Fibroblast of skin of scalp (primary cell): ENCODE results near the gene CDK5RAP1. TPM values are rescaled to one million over a fixed set of nuclear protein-coding genes. Genes with fewer than 3 reads are reported as not detected.
A peak's percentile ranks its signal among the peaks of the same experiment; 100 is the strongest.
"Not testable (repeated sequence)": the region's sequence is repeated elsewhere in the genome, so short reads cannot be mapped to it uniquely, and the experiment has no call there.

Experiments used
- DNase-seq: peaks from one replicate; pipeline ENCODE4 v3.0.0-alpha.2; 2013
- polyA plus RNA-seq, 2 experiments: library from polyadenylated mRNA; unstranded; fragments of 120-200 nt; gene quantifications; one replicate each; pipeline ENCODE4 v1.2.1, GENCODE V29; 2013; ENCODE audit not compliant: insufficient read length in 2 of 2

CDK5RAP1 gene, protein sequence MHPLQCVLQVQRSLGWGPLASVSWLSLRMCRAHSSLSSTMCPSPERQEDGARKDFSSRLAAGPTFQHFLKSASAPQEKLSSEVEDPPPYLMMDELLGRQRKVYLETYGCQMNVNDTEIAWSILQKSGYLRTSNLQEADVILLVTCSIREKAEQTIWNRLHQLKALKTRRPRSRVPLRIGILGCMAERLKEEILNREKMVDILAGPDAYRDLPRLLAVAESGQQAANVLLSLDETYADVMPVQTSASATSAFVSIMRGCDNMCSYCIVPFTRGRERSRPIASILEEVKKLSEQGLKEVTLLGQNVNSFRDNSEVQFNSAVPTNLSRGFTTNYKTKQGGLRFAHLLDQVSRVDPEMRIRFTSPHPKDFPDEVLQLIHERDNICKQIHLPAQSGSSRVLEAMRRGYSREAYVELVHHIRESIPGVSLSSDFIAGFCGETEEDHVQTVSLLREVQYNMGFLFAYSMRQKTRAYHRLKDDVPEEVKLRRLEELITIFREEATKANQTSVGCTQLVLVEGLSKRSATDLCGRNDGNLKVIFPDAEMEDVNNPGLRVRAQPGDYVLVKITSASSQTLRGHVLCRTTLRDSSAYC
- polyA plus RNA-seq (2013, experiment 1 of 2; ENCODE audit: insufficient read length): 20.7 TPM
- 19.1 TPM for polyA plus RNA-seq (2013, experiment 2 of 2; ENCODE audit: insufficient read length)

DNA sequence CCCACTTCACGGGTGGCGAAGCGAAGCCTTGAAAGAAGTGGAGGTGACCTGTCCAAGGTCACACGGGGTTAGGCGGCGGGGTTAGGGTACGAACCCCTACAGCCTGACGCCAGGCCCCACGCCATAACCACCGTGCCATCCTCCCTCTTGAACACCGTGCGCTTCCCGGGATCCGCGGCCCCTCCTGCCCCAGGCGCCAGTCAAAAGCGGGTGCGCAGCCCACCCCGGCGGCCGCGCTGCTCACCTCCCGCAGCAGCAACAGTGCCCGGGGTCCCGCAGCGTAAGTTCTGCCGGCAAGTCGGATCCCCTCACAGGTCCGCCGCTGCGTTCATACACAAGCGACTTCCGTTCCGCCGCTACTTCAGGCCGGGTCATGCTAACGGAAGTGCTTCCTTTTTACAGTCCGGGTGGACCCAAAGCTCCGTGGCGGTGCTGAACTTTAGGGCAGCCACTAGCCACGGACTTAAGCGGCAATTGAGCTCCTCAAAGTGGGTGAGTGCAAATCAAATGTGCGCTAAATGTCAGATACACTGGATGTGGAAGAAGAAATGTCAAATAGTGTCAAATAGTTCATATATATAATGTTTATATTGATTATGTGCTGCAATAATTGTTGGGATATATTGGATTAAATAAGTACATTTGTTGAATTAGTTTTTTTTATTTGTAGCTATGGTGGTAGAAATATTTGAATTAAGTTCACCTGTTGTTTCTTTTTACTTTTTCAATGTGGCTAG, at the start of gene CDK5RAP1:
Gene CDK5RAP1, minus strand, starts transcription at position 336 of the 737 bp plus-strand sequence. CDS start 4,455 bp downstream, outside the sequence.
- DNase-seq: peak; percentile 90

DNA sequence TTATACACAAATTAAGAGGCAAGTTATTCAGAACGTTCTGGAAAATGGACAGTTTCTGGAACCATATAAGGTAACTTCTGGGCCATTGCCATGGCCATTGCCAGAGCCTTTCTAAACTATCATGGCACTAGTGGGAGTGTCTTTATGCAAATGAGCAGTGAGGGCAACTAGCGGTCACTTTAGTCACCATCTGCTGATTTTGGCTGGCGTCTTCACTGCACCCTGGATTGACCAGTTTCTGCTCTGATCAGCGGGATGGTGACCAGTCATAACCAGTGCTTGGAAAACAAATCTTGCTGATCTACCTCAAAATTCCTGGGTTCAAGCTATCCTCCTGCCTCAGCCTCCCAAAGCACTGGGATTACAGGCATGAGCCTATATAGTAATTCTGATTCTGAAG, 49.5 kb upstream of the CDK5RAP1 start:
- no peak for DNase-seq

DNA sequence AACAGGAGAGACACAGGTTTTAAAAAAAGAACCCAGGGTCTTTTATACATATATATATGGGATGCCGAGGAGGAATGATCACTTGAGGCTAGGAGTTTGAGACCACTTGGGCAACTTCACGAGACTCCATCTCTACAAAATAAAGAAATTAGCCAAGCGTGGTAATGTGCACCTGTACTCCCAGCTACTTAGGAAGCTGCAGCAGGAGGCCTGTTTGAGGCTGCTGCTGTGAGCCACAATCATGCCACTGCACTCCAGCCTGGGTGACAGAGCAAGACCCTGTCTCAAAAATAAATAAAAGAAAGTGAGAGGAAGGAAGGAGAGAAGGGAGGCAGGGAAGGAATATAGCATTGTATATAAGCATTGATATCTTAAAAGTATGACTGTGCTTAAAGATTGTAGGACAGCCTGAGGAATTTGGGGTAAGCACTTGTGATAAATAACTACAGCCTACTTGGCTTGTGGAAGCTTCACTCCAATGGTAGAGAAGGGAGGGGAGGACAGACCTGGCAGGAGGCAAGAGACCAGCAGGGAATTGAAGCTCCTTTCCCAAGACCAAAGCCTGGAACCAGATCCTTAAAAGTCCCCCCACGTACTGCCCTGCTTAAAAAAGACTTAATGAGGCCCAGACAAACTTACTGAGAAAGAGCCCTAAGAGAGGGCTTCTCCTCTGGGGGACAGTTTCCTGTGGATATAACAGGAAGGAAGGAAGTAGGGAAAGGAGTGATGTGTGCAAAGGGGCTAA, 44.7 kb upstream of the CDK5RAP1 start:
- no peak for DNase-seq

DNA sequence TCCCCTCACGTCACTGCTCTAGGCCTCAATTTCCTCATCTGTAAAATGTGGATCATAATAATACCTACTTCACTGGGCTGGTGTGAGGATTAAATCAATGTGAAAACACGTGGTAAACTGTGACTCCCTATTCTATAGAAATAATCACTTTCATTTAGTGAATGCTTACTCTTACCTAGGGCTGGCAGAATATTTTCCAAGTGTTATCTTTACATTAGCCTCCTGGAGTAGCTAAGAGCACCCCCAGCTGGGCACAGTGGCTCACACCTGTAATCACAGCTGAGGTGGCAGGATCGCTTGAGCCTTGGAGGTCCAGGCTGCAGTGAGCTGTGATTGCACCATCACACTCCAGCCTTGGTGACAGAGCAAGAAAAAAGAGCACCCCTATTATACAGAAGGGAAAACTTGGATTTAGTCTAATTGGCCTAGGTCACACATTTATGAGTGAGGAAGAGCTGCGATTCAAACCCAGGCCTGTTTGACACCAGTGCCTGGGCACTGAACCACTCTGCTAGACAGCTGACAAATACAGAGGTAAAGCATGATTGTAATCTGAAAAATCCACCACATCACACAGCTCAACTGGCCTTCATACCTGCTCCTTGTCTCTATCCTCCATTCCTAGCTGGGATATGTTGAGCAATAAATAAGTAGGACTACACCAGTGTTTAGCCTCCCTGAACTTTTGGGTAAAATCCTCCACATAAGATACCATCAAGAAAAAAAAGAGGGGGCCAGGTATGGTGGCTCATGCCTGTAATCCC, 43.7 kb upstream of the CDK5RAP1 start:
- DNase-seq: no peak

DNA sequence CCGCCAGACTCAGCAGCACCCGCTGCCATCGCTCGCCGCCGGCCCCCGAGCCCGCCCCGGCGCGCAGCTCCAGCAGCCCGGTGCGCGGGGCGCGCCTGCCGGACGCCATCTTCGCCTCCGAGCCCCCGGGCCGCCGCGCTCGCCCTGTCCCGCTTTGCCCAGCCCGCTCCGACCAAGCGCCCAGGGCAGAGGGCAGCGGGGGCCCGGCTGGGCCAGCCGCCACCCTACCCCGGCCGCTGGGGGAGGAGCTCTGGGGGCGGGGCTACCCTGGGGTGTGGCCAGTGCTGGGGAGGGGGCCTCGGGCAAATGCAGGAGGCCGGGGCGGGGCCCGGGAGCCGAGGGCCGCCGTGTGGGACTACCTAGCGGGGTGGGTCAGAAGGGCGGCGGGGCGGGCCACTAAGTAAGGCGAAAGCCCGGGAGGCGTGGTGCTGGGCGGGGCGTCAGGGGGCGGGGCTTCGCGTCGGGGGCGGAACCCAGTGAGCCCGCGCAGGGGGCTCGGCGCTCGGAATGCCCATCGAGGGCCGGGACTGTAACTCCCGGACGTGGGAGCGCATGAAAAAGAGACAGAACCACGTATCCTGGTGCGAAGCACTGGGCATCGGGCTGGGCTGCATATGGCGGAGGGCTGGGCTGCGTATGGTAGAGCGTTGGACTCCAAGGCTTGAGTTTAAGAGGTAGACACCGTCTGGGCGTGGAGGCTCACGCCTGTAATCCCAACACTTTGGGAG, 42.4 kb upstream of the CDK5RAP1 start, which contains the start of gene SNTA1:
Gene SNTA1, minus strand, starts transcription at position 252 of the 728 bp plus-strand sequence. Its CDS starts 143 bp downstream, at position 109.
- DNase-seq: peak; percentile 84

- DNase-seq: no peak
Observed at GRCh38 chr20:33443006-33443511, 41.7 kb upstream of the CDK5RAP1 start.

DNA sequence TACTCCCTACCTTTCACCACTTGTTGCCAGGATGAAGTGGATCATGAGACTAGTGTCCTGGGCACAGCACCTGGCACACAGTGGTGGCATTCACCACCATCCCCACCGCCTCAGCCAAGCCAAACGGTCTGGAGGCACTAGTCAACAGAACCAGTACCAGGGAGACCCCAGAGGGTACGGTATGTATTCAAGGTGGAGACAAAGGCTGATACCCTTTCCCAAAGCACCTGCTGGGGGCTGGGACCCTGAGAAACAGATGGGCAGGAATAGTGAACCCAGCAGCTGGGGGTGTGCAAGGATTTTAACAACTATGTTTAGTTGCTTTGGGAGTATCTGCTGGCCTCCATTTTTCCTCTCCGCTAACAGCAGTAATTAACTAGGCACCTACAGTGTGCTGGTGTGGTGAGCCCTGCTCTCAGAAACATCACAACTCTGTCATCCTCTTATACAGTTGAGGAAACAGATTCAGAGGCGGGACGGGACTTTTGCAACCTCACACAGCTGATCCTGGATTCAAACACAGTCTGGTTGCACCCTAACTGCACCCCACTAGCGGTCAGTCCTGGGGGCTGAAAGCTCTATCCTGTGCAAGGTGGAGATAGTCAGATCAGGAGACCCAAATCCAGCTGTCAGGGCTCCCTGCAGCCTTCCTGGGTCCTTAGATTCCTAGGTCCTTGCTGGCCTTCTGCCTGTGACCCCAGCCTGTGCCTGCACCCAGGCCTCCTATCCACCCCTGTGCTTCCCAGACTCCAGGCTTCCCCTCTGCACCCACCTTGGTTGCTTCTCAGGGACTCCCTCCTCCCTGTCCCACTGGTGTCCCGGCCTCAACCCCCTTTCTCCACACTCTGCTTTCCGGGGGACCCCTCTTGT, 41.1 kb upstream of the CDK5RAP1 start:
- DNase-seq: no peak

- no peak for DNase-seq
Observed at GRCh38 chr20:33441142-33441955, 40.0 kb upstream of the CDK5RAP1 start.

DNA sequence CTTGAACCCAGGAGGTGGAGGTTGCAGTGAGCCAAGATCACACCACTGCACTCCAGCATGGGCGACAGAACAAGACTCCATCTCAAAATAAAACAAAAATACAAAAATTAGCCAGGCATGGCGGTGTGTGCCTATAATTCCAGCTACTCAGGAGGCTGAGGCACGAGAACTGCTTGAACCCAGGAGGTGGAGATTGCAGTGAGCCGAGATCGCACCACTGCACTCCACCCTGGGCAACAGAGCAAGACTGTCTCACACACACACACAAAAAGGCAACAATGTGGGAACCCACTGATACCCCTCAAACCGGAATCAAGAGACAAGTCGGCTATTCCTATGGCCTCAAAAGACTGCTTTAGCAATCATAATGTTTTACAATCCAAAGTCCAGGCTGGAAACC, 39.2 kb upstream of the CDK5RAP1 start:
- not testable (repeated sequence) for DNase-seq

DNA sequence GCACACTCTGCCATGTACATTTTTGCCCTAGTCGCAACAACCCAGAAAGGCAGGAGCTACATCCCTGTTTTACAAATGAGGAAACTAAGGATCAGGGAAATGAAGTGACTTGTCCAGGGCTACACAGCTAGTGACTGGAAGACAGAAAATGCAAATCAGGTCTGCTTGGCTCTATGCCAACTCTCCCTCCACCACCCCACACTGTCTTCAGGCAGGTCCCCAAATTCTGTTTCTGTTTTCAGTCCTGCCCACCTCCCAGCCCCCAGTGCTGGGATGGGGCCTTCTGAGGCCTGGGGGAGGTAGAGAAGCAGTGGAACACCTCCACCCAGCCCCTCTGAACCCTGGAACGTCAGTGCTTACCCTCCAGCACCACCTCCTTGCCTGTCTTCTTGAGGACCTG, 37.2 kb upstream of the CDK5RAP1 start:
- no peak for DNase-seq

DNA sequence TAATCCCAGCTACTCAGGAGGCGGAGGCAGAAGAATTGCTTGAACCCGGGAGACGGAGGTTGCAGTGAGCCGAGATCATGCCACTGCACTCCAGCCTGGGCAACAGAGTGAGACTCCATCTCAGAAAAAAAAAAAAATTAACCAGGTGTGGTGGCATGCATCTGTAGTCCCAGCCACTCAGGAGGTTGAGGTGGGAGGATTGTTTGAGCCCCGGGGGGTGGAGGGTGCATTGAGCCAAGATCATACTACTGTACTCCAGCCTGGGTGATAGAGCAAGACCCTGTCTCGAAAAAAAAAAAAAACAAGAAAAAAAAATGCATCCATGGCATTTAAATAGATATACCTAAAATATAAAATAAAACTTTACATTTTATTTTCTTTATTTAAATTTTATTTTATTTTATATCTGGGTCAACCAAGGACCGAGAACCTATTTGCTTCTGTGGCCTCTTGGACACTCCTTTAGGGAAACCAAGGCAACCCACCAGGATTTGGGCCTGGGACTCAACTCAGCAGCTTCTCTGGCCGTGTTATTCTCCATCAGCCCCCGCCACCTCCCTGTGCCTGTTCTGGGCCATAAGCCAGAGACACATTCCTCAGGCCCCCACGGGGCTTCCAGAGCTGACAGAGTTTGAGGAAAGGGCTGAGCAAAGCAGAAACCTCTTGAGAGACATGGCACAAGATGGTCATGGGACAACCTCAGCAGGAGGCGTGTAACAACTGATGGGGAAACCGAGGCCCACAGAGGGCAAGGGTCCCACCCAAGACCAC, 36.0 kb upstream of the CDK5RAP1 start:
- peak; percentile 86 for DNase-seq

DNA sequence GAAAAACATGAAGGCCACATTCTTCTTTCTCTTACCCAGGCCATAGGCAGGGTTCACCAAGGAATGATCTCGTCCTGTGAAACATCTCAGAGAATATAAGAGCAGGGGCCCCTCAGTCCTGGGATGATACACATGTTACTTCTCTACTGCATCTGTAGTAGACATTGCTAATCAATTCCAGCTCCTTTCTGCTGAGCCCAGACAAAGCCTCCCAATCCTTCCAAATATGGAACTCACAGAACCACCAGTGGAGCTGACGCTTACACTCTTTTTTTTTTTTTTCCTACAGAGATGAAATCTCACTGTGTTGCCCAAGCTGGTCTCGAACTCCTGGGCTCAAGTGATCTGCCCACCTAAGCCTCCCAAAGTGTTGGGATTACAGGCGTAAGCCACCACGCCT, 33.1 kb upstream of the CDK5RAP1 start:
- peak; percentile 70 for DNase-seq

DNA sequence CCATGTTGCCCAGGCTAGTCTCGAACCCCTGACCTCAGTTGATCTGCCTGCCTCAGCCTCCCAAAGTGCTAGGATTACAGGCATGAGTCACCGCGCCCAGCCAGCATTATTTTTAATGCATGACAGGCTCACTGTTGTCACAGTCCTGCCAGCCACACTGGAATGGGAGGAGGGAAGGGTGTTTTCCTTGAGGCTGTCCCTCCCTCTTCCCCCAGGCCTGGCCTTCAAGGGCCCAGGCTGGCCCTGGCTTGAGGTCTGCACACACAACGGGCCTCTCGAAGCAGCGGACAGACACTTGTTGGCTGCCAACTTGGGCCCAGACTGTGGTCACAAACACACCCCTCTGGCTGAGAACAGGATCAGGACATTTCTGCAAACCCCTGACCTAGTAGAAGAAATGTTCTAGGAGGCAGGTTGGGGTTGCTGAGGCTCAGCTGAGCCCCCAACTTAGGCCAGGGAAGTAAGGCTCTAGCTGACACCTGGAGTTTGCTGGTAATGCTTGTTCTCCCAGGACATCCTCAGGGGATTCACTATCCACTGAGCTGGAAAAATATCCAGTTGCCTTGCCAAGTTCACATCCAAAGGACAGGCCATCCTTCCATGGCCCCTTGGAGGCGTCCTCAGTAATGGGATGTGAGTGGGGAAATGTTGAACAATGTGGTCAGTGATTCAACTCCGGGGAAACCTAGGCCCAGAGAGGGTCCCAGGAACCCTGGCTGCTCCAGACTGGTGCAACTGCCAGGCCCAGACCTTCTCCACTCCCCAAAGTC, 32.3 kb upstream of the CDK5RAP1 start:
- DNase-seq: peak; percentile 57

GRCh38 chr20:33431797-33432381, 30.6 kb upstream of the CDK5RAP1 start:
- no peak for DNase-seq

GRCh38 chr20:33423875-33424274, 22.6 kb upstream of the CDK5RAP1 start:
- DNase-seq: not testable (repeated sequence)

- peak; percentile 89 for DNase-seq
Observed at GRCh38 chr20:33423141-33423834, 22.0 kb upstream of the CDK5RAP1 start.
